IPS-20b (cell line): ENCODE results near the gene NACAD.

Source experiments
- H3K27ac ChIP-seq: one replicate; pipeline ENCODE4 v1.5.1; 2013; ENCODE audit warnings: low read length
- H3K27me3 ChIP-seq: 2 replicates; pipeline ENCODE4 v1.6.1; 2013; ENCODE audit warnings: mild to moderate bottlenecking, low read length, inconsistent platforms; ENCODE audit not compliant: insufficient read depth
- H3K36me3 ChIP-seq: 2 replicates; pipeline ENCODE4 v1.6.1; 2013; ENCODE audit warnings: low read depth, mild to moderate bottlenecking, inconsistent platforms, low read length, moderate library complexity; ENCODE audit not compliant: insufficient read depth
- H3K4me1 ChIP-seq: 2 replicates; pipeline ENCODE4 v1.6.1; 2013; ENCODE audit warnings: mild to moderate bottlenecking, control low read depth, inconsistent platforms, low read length, moderate library complexity; ENCODE audit not compliant: insufficient read depth
- H3K4me3 ChIP-seq: 2 replicates; pipeline ENCODE4 v1.5.1; 2013; ENCODE audit warnings: mild to moderate bottlenecking, low read length, inconsistent platforms
- H3K9ac ChIP-seq: 2 replicates; pipeline ENCODE4 v1.6.1; 2013; ENCODE audit warnings: low read depth, mild to moderate bottlenecking, inconsistent platforms, low read length, moderate library complexity
- H3K9me3 ChIP-seq: 2 replicates; pipeline ENCODE4 v1.6.1; 2013; ENCODE audit warnings: mild to moderate bottlenecking, low read depth, low read length, inconsistent platforms; ENCODE audit not compliant: insufficient read depth

Gene NACAD

DNA sequence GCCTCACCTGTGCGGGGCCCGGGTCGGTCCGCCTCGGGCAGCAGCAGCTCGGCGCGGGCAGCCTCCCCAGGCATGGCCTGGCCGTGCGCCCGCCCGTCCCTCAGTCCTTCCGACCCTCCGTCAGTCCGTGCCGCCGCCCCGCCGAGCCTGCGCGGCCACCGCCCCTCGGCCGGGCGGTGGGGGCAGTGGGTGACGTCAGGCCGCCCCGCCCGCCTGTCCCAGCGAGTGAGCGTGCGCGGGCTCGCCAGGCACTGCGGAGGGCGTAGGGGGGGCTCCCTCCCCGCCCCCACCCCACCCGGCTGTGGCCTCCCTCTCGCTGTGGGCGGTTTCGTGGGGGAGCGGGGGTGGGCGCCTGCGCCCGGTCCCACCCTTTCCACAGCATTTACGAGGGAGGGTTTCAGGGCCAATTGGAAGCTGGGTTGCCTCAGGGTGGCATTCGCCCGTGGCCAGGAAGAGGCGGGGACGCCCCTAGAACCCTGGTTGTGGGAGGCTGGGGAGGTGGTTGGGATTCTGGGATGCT lies at the start of gene NACAD:
TSS of gene NACAD (minus strand) at position 149 of the 520 bp plus-strand sequence. CDS start at position 74, 75 bp downstream.
- Histone ChIP-seq H3K9ac (no peak within 1 kb of the TSS), H3K36me3 (no peaks in the 10 kb centered on the region), H3K4me1 (peaks cover 11% of the 10 kb centered on the region), H3K9me3 (no peaks in the 10 kb centered on the region), H3K4me3 (peak within 1 kb of the TSS; percentile 71), H3K27me3 (peaks cover 20% of the 10 kb centered on the region), H3K27ac (no peak within 1 kb of the TSS)

GRCh38 chr7:45136106-45137060 lies 47.6 kb upstream of the NACAD start:
- Histone ChIP-seq H3K9ac (no peak overlapping the region), H3K27me3 (no peaks in the 10 kb centered on the region; the same call in 1 of the 2 replicates), H3K27ac (no peak overlapping the region), H3K36me3 (no peaks in the 10 kb centered on the region), H3K4me3 (no peak overlapping the region), H3K9me3 (no peaks in the 10 kb centered on the region), H3K4me1 (no peaks in the 10 kb centered on the region)

DNA sequence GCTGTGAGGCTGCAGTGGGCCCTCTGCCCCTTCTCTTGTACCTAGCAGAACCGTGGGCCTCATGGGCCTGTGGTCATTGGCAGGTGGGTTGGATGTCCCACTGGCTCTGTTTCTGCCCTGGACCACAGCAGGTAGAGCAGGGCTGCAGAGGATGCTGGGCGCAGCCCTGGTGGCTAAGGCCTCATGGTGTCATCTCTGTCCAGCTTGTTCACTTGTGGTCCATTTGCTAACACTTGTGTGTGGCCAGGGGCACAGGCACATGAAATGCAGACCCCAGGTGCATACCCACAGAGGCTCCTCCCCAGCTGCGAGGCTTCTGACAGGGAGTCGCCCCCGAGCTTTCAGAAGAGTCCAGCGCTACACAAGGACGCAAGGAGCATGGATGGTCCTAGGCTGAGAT lies 45.1 kb upstream of the NACAD start:
- no peaks in the 10 kb centered on the region for H3K4me1 ChIP-seq
- H3K27ac ChIP-seq = no peak overlapping the region
- no peaks in the 10 kb centered on the region for H3K9me3 ChIP-seq
- H3K27me3 ChIP-seq = no peaks in the 10 kb centered on the region; the same call in 1 of the 2 replicates
- no peaks in the 10 kb centered on the region for H3K36me3 ChIP-seq
- H3K9ac ChIP-seq = no peak overlapping the region
- no peak overlapping the region for H3K4me3 ChIP-seq

GRCh38 chr7:45133352-45133751 lies 44.6 kb upstream of the NACAD start:
- Histone ChIP-seq H3K27me3 (no peaks in the 10 kb centered on the region; the same call in 1 of the 2 replicates), H3K9me3 (no peaks in the 10 kb centered on the region), H3K4me1 (no peaks in the 10 kb centered on the region), H3K27ac (no peak overlapping the region), H3K36me3 (no peaks in the 10 kb centered on the region), H3K9ac (no peak overlapping the region), H3K4me3 (no peak overlapping the region)

DNA sequence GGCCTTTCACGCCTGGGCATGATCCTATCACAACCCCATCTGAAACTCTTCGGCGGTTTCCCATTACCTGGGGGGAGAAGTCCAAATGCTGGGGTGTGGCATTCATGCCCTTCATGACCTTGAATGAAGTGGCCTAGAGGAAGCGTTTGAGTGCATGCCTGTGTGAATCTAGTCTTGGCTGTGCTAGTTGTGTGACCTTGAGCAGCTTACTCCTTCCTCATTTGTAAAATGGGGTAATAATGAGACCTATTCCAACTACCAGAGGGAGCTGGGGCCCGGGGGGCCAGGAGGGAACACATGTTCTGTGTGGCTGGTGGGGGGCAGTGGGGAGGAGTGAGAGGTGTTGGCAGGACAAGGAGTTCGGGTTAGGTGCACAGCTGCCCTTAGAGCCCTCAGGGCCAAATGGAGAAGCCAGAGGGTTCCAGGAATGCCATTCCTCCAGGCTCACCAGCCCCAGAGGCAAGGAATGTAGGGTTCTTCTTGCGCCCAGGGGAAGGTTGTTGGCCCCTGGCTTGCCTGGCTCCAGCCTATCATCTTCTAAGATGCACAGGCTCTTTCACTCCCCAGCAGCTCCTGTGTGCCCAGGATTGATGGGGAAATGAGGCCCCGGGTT lies 44.0 kb upstream of the NACAD start:
- no peak overlapping the region for H3K9ac ChIP-seq
- H3K4me3 ChIP-seq = no peak overlapping the region
- no peak overlapping the region for H3K27ac ChIP-seq
- no peaks in the 10 kb centered on the region; the same call in 1 of the 2 replicates for H3K27me3 ChIP-seq
- no peaks in the 10 kb centered on the region for H3K36me3 ChIP-seq
- no peaks in the 10 kb centered on the region for H3K4me1 ChIP-seq
- H3K9me3 ChIP-seq = no peaks in the 10 kb centered on the region

DNA sequence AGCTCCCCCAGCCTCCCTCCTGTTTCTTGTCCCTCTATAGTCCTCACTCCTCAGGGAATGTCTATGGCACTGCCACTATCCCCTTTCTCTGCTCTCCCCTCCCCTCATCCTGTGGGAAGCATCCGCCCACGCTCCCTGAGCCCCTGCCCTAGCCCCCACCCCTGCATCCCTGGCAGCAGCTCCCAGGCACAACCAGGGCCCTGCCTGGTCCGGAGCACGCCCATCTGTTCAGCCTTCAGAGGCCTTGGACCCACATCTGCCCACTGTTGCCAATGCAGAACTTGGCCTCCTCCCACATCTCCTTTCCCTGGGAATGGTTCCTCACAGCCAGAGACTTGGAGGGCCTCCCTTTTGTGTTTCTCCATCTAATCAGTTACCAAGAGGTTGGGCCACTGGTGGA lies 43.1 kb upstream of the NACAD start:
- Histone ChIP-seq H3K4me3 (no peak overlapping the region), H3K4me1 (no peaks in the 10 kb centered on the region), H3K9me3 (no peaks in the 10 kb centered on the region), H3K27ac (no peak overlapping the region), H3K27me3 (no peaks in the 10 kb centered on the region; the same call in 1 of the 2 replicates), H3K36me3 (no peaks in the 10 kb centered on the region), H3K9ac (no peak overlapping the region)

GRCh38 chr7:45130910-45131309 lies 42.1 kb upstream of the NACAD start:
- H3K27me3 ChIP-seq = no peaks in the 10 kb centered on the region

DNA sequence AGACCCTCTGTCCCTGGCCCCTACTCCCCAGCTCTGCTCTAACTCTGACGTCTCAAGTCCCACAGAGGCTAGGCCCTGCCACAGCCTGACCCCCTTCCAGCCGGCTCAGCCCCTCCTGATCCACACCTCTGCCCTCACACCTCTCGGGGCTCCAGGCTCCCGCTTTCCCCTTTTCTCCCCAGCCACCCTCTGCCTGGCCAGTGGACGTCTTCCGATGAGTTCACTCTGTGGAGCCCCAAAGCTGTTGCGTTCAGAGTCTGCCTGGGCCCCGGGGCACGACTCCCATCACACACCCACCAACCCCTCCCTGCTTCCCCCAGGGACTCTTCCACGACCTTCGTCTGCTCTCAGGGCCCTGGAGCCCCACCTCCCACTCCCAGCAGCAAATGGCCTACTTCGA lies 41.1 kb upstream of the NACAD start:
- no peaks in the 10 kb centered on the region for H3K4me1 ChIP-seq
- no peaks in the 10 kb centered on the region for H3K9me3 ChIP-seq

More at GRCh38 chr7:45130910-45131309, 42.1 kb upstream of the NACAD start:
- Histone ChIP-seq H3K9me3 (no peaks in the 10 kb centered on the region), H3K9ac (no peak overlapping the region), H3K36me3 (no peaks in the 10 kb centered on the region), H3K4me3 (no peak overlapping the region), H3K4me1 (no peaks in the 10 kb centered on the region), H3K27ac (no peak overlapping the region)

DNA sequence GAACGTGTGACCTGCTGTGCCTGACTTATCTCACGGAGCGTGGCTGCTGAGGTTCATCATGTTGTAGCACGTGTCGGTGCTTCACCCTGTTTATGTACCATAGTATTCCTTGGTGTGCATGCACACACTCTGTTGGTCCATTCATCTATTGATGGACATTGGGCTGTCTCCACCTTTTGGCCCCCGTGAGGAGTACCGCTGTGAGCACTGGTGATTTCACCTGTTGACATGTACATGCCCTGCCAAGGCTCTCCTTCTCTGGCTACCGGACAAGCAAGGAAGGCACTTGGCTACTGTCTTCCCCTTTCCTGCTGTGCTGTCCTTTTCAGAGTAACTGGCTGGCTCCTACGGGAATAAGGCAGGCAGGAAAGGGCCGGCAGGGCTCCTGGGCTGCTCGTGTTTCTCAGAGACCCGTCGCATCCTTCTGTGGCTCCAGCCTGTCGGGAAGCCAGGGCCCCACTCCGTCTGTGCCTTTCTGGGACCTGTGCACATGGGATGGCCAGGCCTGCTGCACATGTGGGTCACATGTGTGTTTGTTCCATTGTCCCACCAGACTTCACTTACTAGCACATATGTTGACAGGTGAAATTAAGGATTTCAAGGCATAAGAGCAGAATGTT lies 40.5 kb upstream of the NACAD start:
- no peaks in the 10 kb centered on the region for H3K36me3 ChIP-seq
- no peaks in the 10 kb centered on the region for H3K9me3 ChIP-seq
- no peaks in the 10 kb centered on the region for H3K27me3 ChIP-seq
- no peak overlapping the region for H3K9ac ChIP-seq
- H3K27ac ChIP-seq = no peak overlapping the region
- H3K4me3 ChIP-seq = no peak overlapping the region
- peaks cover under 1% of the 10 kb centered on the region; the same call in 1 of the 2 replicates for H3K4me1 ChIP-seq

More for the DNA sequence above, 41.1 kb upstream of the NACAD start:
- no peak overlapping the region for H3K9ac ChIP-seq
- H3K36me3 ChIP-seq = no peaks in the 10 kb centered on the region
- no peak overlapping the region for H3K4me3 ChIP-seq
- no peak overlapping the region for H3K27ac ChIP-seq
- no peaks in the 10 kb centered on the region for H3K27me3 ChIP-seq

DNA sequence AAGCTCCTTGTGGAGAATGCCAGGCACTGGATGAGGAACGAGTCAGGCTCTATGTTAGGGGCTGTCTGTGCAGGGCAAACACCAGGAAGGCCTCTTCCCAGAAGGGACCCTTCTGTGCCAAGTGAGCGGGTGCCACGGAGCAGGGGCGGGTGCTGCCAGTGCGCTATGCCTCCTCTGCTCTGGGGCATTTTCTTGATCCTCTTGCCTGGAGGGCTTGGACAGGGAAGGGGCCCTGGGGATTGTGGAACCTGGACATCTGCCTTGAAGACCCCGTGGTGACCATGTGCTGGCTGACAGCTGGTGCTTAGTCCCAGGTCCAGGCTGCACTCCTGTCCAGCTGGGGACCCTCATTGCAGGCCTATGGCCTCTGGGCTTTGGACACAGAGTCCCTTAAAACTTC lies 38.2 kb upstream of the NACAD start:
- no peaks in the 10 kb centered on the region for H3K27me3 ChIP-seq
- H3K36me3 ChIP-seq = no peaks in the 10 kb centered on the region
- no peaks in the 10 kb centered on the region for H3K9me3 ChIP-seq
- no peak overlapping the region for H3K4me3 ChIP-seq
- no peak overlapping the region for H3K9ac ChIP-seq
- no peak overlapping the region for H3K27ac ChIP-seq
- H3K4me1 ChIP-seq = peaks cover 10% of the 10 kb centered on the region; the same call in 1 of the 2 replicates

- Histone ChIP-seq H3K27me3 (no peaks in the 10 kb centered on the region), H3K9me3 (no peaks in the 10 kb centered on the region), H3K36me3 (no peaks in the 10 kb centered on the region), H3K9ac (no peak overlapping the region), H3K4me3 (no peak overlapping the region), H3K4me1 (peaks cover 10% of the 10 kb centered on the region; the same call in 1 of the 2 replicates), H3K27ac (no peak overlapping the region)
Observed at GRCh38 chr7:45126201-45126600, 37.4 kb upstream of the NACAD start.
